Transverse colon (tissue), 4 donors: Measurements from ENCODE around the gene PRKACB. TPM values are rescaled to one million over a fixed set of nuclear protein-coding genes. Genes with fewer than 3 reads are reported as not detected.

ENCODE experiments used
- DNase-seq: peaks from one replicate; pipeline ENCODE4 v3.0.0-alpha.2; 2019
- H3K27ac ChIP-seq, 4 donors: fragments of 200-600 bp; sonication (generic); 2 replicates each; pipeline ENCODE4 v1.5.1; 2016 to 2018; ENCODE audit warnings: inconsistent platforms in 4 of 4
- H3K27me3 ChIP-seq: fragments of 200-600 bp; sonication (generic); 2 replicates; pipeline ENCODE4 v1.5.1; 2017; ENCODE audit warnings: inconsistent platforms
- H3K36me3 ChIP-seq, 4 donors: fragments of 200-600 bp; sonication (generic); 2 replicates each; pipeline ENCODE4 v1.5.1; 2017 to 2019; ENCODE audit warnings: inconsistent platforms in 4 of 4
- H3K4me1 ChIP-seq, 4 donors: fragments of 200-600 bp; sonication (generic); 2 replicates each; pipeline ENCODE4 v1.5.1; 2017 to 2020; ENCODE audit warnings: inconsistent platforms in 4 of 4
- H3K4me3 ChIP-seq, 4 donors: fragments of 200-600 bp; sonication (generic); 1 replicate in 1 of 4; 2 replicates in 3 of 4; pipeline versions ENCODE4 v1.5.1 to v1.6.1; 2017 to 2019; ENCODE audit warnings: inconsistent platforms in 4 of 4
- H3K9me3 ChIP-seq, 2 donors: fragments of 200-600 bp; sonication (generic); 2 replicates each; pipeline ENCODE4 v1.5.1; 2017 to 2019; ENCODE audit warnings: inconsistent platforms in 2 of 2
- EP300 ChIP-seq: sonication (generic); formaldehyde crosslinking; IDR thresholded peaks from one replicate; pipeline ENCODE4 v1.6.1; 2017; ENCODE audit warnings: antibody characterized with exemption, low read depth
- POLR2A ChIP-seq: fragments of 450-650 bp; IDR thresholded peaks from one replicate; pipeline ENCODE4 v1.6.1; 2016; ENCODE audit warnings: antibody characterized with exemption, mild to moderate bottlenecking, moderate library complexity
- POLR2AphosphoS5 ChIP-seq, 3 donors: sonication (generic); formaldehyde crosslinking; IDR thresholded peaks; one replicate each; pipeline ENCODE4 v1.6.1; 2016; ENCODE audit warnings: antibody characterized with exemption in 3 of 3
- WGBS, 2 donors: methylation state at CpG; one replicate each; pipeline ENCODE4 v1.1.5; 2018; ENCODE audit warnings: low coverage in 1 of 2; 5-methylcytosine and 5-hydroxymethylcytosine counted together
- in situ Hi-C, 4 donors: fragments of 200-750 bp; cut with MboI; loops; one replicate each; pipeline versions ENCODE4 v1.15.0 to v1.15.1; 2017; ENCODE audit warnings: low sequenced_read_pairs in 3 of 4, low pct_ligation_motif_present in 1 of 4, low pct_unique_long_range_greater_than_20kb in 1 of 4
- intact Hi-C: fragments of 100-400 bp; cut with DNase I; formaldehyde crosslinking; loops from one replicate; pipeline ENCODE4 v1.15.1; 2023; ENCODE audit warnings: low total_unique reads
- total RNA-seq, 4 donors: library from RNA; depleted of rRNA; stranded (reverse); fragments of >200 nt; gene quantifications; one replicate each; pipeline ENCODE4 v1.1.0, GENCODE V29; 2016
- TF ChIP-seq, protein P1 (sequence below), 5 experiments: fragments of 200-600 bp in 3 of 5; fragments of 450-650 bp in 2 of 5; sonication (generic) in 3 of 5; IDR thresholded peaks; 1 replicate in 2 of 5; 2 replicates in 3 of 5; pipeline ENCODE4 v1.5.1; 2016 to 2017; ENCODE audit warnings: antibody characterized with exemption in 5 of 5, inconsistent platforms in 3 of 5, mild to moderate bottlenecking in 2 of 5, moderate library complexity in 1 of 5

Gene PRKACB
- total RNA-seq, 4 donors from 2014 or later = 34.6 to 115 (median 79.2) TPM

DNA sequence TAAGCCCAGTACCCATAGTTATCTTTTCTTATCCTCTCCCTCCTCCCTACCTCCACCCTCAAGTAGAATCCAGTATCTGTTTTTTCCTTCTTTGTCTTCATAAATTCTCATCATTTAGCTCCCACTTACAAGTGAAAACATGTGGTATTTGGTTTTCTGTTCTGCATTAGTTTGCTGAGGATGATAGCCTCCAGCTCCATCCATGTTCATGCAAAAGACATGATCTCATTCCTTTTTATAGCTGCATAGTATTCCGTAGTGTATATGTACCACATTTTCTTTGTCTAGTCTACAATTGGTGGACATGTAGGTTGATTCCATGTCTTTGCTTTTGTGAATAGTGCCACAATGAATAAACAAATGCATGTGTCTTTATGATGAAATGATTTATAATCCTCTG, 55.2 kb downstream of the PRKACB start:
- WGBS, 2 donors = 100% methylated on average over 1 of the region's 1 CpG
- in situ Hi-C loops (no loop called here), intact Hi-C loops (no loop called here)

GRCh38 chr1:84202126-84202525, 58.1 kb downstream of the PRKACB start:
- H3K4me3 ChIP-seq = no peak overlapping the region
- peaks cover 0 to 44% (median 6%) of the 10 kb centered on the region in 4 donors for H3K36me3 ChIP-seq
- H3K27ac ChIP-seq = no peak overlapping the region
- H3K4me1 ChIP-seq = no peaks in the 10 kb centered on the region
- no peak for DNase-seq
- no peaks in the 10 kb centered on the region for H3K27me3 ChIP-seq
- in situ Hi-C loops = no loop called here
- no peak for TF ChIP-seq EP300
- TF ChIP-seq, protein P1, sequence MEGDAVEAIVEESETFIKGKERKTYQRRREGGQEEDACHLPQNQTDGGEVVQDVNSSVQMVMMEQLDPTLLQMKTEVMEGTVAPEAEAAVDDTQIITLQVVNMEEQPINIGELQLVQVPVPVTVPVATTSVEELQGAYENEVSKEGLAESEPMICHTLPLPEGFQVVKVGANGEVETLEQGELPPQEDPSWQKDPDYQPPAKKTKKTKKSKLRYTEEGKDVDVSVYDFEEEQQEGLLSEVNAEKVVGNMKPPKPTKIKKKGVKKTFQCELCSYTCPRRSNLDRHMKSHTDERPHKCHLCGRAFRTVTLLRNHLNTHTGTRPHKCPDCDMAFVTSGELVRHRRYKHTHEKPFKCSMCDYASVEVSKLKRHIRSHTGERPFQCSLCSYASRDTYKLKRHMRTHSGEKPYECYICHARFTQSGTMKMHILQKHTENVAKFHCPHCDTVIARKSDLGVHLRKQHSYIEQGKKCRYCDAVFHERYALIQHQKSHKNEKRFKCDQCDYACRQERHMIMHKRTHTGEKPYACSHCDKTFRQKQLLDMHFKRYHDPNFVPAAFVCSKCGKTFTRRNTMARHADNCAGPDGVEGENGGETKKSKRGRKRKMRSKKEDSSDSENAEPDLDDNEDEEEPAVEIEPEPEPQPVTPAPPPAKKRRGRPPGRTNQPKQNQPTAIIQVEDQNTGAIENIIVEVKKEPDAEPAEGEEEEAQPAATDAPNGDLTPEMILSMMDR (IDR thresholded peaks at IDR 0.05) = no peak
- TF ChIP-seq POLR2AphosphoS5 (IDR thresholded peaks at IDR 0.05) = no peak
- TF ChIP-seq POLR2A = no peak
- H3K9me3 ChIP-seq = no peaks in the 10 kb centered on the region
- intact Hi-C loops = no loop called here

More for the DNA sequence above, 55.2 kb downstream of the PRKACB start:
- Histone ChIP-seq H3K27me3 (no peaks in the 10 kb centered on the region), H3K27ac (no peak overlapping the region), H3K36me3 (peaks cover 0 to 49% (median 6%) of the 10 kb centered on the region in 4 donors), H3K4me1 (no peaks in the 10 kb centered on the region), H3K4me3 (no peak overlapping the region), H3K9me3 (no peaks in the 10 kb centered on the region)
- DNase-seq = no peak
- TF ChIP-seq, protein P1 (IDR thresholded peaks at IDR 0.05) = no peak
- no peak for TF ChIP-seq POLR2A
- no peak for TF ChIP-seq EP300

DNA sequence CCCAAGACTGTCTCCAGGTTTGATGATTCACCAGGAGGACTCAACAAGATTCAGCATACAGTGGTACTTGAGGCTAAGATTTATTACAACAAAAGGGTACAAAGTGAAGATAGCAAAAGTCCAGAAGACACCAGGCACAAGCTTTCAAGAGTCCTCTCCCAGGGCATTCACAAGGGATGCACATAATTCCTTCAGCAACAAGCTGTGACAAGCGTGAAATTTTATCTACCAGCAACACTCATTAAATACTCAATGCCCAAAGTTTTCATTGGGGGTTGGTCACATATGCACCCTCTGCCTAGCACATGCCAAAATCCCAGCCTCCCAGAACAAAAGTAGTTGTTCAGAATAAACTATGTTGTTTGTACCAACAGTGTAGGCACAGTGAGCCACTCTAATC, 62.3 kb downstream of the PRKACB start:
- H3K4me3 ChIP-seq = no peak overlapping the region
- no peaks in the 10 kb centered on the region for H3K27me3 ChIP-seq
- H3K36me3 ChIP-seq = peaks cover 0 to 16% (median 0%) of the 10 kb centered on the region in 4 donors
- no peak for TF ChIP-seq POLR2AphosphoS5 (IDR thresholded peaks at IDR 0.05)
- TF ChIP-seq POLR2A = no peak
- TF ChIP-seq, protein P1 (IDR thresholded peaks at IDR 0.05) = no peak
- TF ChIP-seq EP300 = no peak
- no peak for DNase-seq
- 89% methylated on average over 1 of the region's 1 CpG; no CpG with 5 or more reads in 1 of the 2 donors for WGBS, 2 donors
- H3K4me1 ChIP-seq = no peaks in the 10 kb centered on the region
- in situ Hi-C loops (no loop called here), intact Hi-C loops (no loop called here)
- no peaks in the 10 kb centered on the region for H3K9me3 ChIP-seq
- H3K27ac ChIP-seq = no peak overlapping the region

- H3K27ac ChIP-seq = no peak overlapping the region
- no peak overlapping the region for H3K4me3 ChIP-seq
- DNase-seq = no peak
- intact Hi-C loops = no loop called here
- TF ChIP-seq POLR2AphosphoS5 (IDR thresholded peaks at IDR 0.05) = no peak
- TF ChIP-seq, protein P1 (IDR thresholded peaks at IDR 0.05) = no peak
- no peaks in the 10 kb centered on the region for H3K9me3 ChIP-seq
- H3K27me3 ChIP-seq = no peaks in the 10 kb centered on the region
- H3K4me1 ChIP-seq = no peaks in the 10 kb centered on the region
- peaks cover 0 to 8% (median 0%) of the 10 kb centered on the region in 4 donors for H3K36me3 ChIP-seq
- in situ Hi-C loops = no loop called here
Observed at GRCh38 chr1:84208935-84209334, 64.9 kb downstream of the PRKACB start.
